KMS-11 (cell line): ENCODE data around the gene TAMALIN.

ENCODE experiments used
- H2AFZ ChIP-seq: fragments of 200-600 bp; sonication (generic); 2 replicates; pipeline ENCODE4 v1.6.1; 2016; ENCODE audit warnings: antibody characterized with exemption, mixed run types, low read depth
- H3K27ac ChIP-seq: fragments of 200-600 bp; sonication (generic); 2 replicates; pipeline ENCODE4 v1.6.1; 2016; ENCODE audit warnings: mild to moderate bottlenecking, mixed run types
- H3K27me3 ChIP-seq: fragments of 200-600 bp; sonication (generic); 2 replicates; pipeline ENCODE4 v1.6.1; 2017; ENCODE audit warnings: mild to moderate bottlenecking, low read depth, mixed run types, moderate library complexity; ENCODE audit not compliant: insufficient read depth
- H3K36me3 ChIP-seq: fragments of 200-600 bp; sonication (generic); 2 replicates; pipeline ENCODE4 v1.6.1; 2017; ENCODE audit warnings: mild to moderate bottlenecking, mixed run types; ENCODE audit not compliant: insufficient read depth
- H3K4me1 ChIP-seq: fragments of 200-600 bp; sonication (generic); 2 replicates; pipeline ENCODE4 v1.6.1; 2016; ENCODE audit warnings: mild to moderate bottlenecking, low read depth, mixed run types; ENCODE audit not compliant: poor library complexity, severe bottlenecking
- H3K4me2 ChIP-seq: fragments of 200-600 bp; sonication (generic); 2 replicates; pipeline ENCODE4 v1.7.0; 2016; ENCODE audit warnings: mild to moderate bottlenecking, mixed run types
- H3K4me3 ChIP-seq: fragments of 200-600 bp; sonication (generic); IDR thresholded peaks from 2 replicates; pipeline ENCODE4 v1.6.1; 2017; ENCODE audit warnings: low read depth, low read length, mixed read lengths; ENCODE audit not compliant: insufficient read depth
- H3K79me2 ChIP-seq: fragments of 200-600 bp; sonication (generic); 2 replicates; pipeline ENCODE4 v1.6.1; 2016; ENCODE audit warnings: low read depth, mixed run types; ENCODE audit not compliant: insufficient read depth
- H3K9ac ChIP-seq: fragments of 200-600 bp; sonication (generic); 2 replicates; pipeline ENCODE4 v1.6.1; 2016; ENCODE audit warnings: mild to moderate bottlenecking, mixed run types
- H4K20me1 ChIP-seq: fragments of 200-600 bp; sonication (generic); 2 replicates; pipeline ENCODE4 v1.6.1; 2016; ENCODE audit warnings: mild to moderate bottlenecking, mixed run types; ENCODE audit not compliant: insufficient read depth
- CTCF ChIP-seq: fragments of 200-600 bp; sonication (generic); conservative IDR thresholded peaks from 2 replicates; pipeline ENCODE4 v1.6.1; 2017; ENCODE audit warnings: low read depth, mild to moderate bottlenecking, antibody characterized with exemption, low read length, moderate library complexity, mixed read lengths

Gene TAMALIN

GRCh38 chr12:51960488-51960887 is 46.3 kb upstream of the TAMALIN start:
- Histone ChIP-seq H3K27ac (no peak overlapping the region), H3K79me2 (peaks cover 13% of the 10 kb centered on the region)
- no peak for TF ChIP-seq CTCF

GRCh38 chr12:51960890-51961289 is 45.9 kb upstream of the TAMALIN start:
- Histone ChIP-seq H3K4me3 (no peak overlapping the region), H3K79me2 (peaks cover 13% of the 10 kb centered on the region), H3K4me1 (peaks cover 13% of the 10 kb centered on the region), H2AFZ (no peak overlapping the region), H4K20me1 (no peaks in the 10 kb centered on the region), H3K27ac (no peak overlapping the region), H3K9ac (no peak overlapping the region), H3K4me2 (no peak overlapping the region), H3K27me3 (no peaks in the 10 kb centered on the region), H3K36me3 (no peaks in the 10 kb centered on the region)
- no peak for TF ChIP-seq CTCF

More at GRCh38 chr12:51960488-51960887, 46.3 kb upstream of the TAMALIN start:
- Histone ChIP-seq H3K9ac (no peak overlapping the region), H3K4me3 (no peak overlapping the region), H3K4me1 (peaks cover 17% of the 10 kb centered on the region), H3K27me3 (no peaks in the 10 kb centered on the region), H3K4me2 (no peak overlapping the region), H3K36me3 (no peaks in the 10 kb centered on the region), H4K20me1 (no peaks in the 10 kb centered on the region), H2AFZ (no peak overlapping the region)

- H3K9ac ChIP-seq: no peak overlapping the region
- no peak overlapping the region for H3K27ac ChIP-seq
- no peak overlapping the region for H3K4me2 ChIP-seq
- H3K27me3 ChIP-seq: no peaks in the 10 kb centered on the region
- H2AFZ ChIP-seq: no peak overlapping the region
- H3K4me1 ChIP-seq: peaks cover 4% of the 10 kb centered on the region
- no peaks in the 10 kb centered on the region for H4K20me1 ChIP-seq
- peaks cover 6% of the 10 kb centered on the region for H3K79me2 ChIP-seq
- H3K36me3 ChIP-seq: no peaks in the 10 kb centered on the region
- no peak for TF ChIP-seq CTCF
- H3K4me3 ChIP-seq: no peak overlapping the region
Measured at GRCh38 chr12:51961834-51962233, 44.9 kb upstream of the TAMALIN start.

GRCh38 chr12:51962737-51963136 is 44.0 kb upstream of the TAMALIN start:
- no peak overlapping the region for H3K27ac ChIP-seq
- H3K79me2 ChIP-seq: peaks cover 4% of the 10 kb centered on the region; the same call in 1 of the 2 replicates
- H3K4me1 ChIP-seq: peaks cover 2% of the 10 kb centered on the region
- H2AFZ ChIP-seq: no peak overlapping the region
- no peaks in the 10 kb centered on the region for H3K27me3 ChIP-seq
- H3K4me2 ChIP-seq: no peak overlapping the region
- no peak overlapping the region for H3K4me3 ChIP-seq
- no peaks in the 10 kb centered on the region for H3K36me3 ChIP-seq
- no peak overlapping the region for H3K9ac ChIP-seq
- no peak for TF ChIP-seq CTCF
- H4K20me1 ChIP-seq: no peaks in the 10 kb centered on the region
